ENCODE results near the gene SUSD4. TPM values are rescaled to one million over a fixed set of nuclear protein-coding genes. Genes with fewer than 3 reads are reported as not detected.

Gene SUSD4
- total RNA-seq, 3 donors from 2014 or later, result 0.43 to 0.79 (median 0.77) TPM

GRCh38 chr1:223353939-223354338, 10.0 kb downstream of the SUSD4 start:
- intact Hi-C loops (cut with DNase I, micrococcal nuclease), result no loop called here
- Histone ChIP-seq H3K4me3 (no peak overlapping the region), H3K4me1 (ENCODE audit: low read depth) (no peaks in the 10 kb centered on the region), H3K9me3 (no peaks in the 10 kb centered on the region), H3K36me3 (ENCODE audit: low read depth) (no peaks in the 10 kb centered on the region)
- no peak for TF ChIP-seq CTCF (IDR thresholded peaks at IDR 0.05)
- no peak for DNase-seq
- no peak for ATAC-seq

GRCh38 chr1:223352944-223353343, 11.0 kb downstream of the SUSD4 start:
- no peaks in the 10 kb centered on the region for H3K4me1 ChIP-seq (ENCODE audit: low read depth)
- no peak for DNase-seq
- H3K4me3 ChIP-seq, result no peak overlapping the region
- intact Hi-C loops (cut with DNase I, micrococcal nuclease), result no loop called here
- no peaks in the 10 kb centered on the region for H3K9me3 ChIP-seq
- H3K36me3 ChIP-seq (ENCODE audit: low read depth), result no peaks in the 10 kb centered on the region
- no peak for ATAC-seq
- no peak for TF ChIP-seq CTCF (IDR thresholded peaks at IDR 0.05)

- no peak for DNase-seq
- no peak for ATAC-seq
- Histone ChIP-seq H3K9me3 (no peaks in the 10 kb centered on the region), H3K4me1 (ENCODE audit: low read depth) (no peaks in the 10 kb centered on the region), H3K4me3 (no peak overlapping the region), H3K36me3 (ENCODE audit: low read depth) (no peaks in the 10 kb centered on the region)
- TF ChIP-seq CTCF (IDR thresholded peaks at IDR 0.05), result no peak
- intact Hi-C loops (cut with DNase I, micrococcal nuclease), result no loop called here
Measured at GRCh38 chr1:223350361-223350908, 13.5 kb downstream of the SUSD4 start.

GRCh38 chr1:223349241-223349640, 14.7 kb downstream of the SUSD4 start:
- ATAC-seq, result no peak
- DNase-seq, result no peak
- intact Hi-C loops (cut with DNase I, micrococcal nuclease), result no loop called here

GRCh38 chr1:223348439-223348838, 15.5 kb downstream of the SUSD4 start:
- DNase-seq (no peak), ATAC-seq (no peak)
- no peaks in the 10 kb centered on the region for H3K4me1 ChIP-seq (ENCODE audit: low read depth)
- intact Hi-C loops (cut with DNase I, micrococcal nuclease), result no loop called here
- H3K4me3 ChIP-seq, result no peak overlapping the region
- H3K9me3 ChIP-seq, result no peaks in the 10 kb centered on the region
- no peak for TF ChIP-seq CTCF (IDR thresholded peaks at IDR 0.05)
- no peaks in the 10 kb centered on the region for H3K36me3 ChIP-seq (ENCODE audit: low read depth)

More at GRCh38 chr1:223349241-223349640, 14.7 kb downstream of the SUSD4 start:
- Histone ChIP-seq H3K4me3 (no peak overlapping the region), H3K9me3 (no peaks in the 10 kb centered on the region), H3K4me1 (ENCODE audit: low read depth) (no peaks in the 10 kb centered on the region), H3K36me3 (ENCODE audit: low read depth) (no peaks in the 10 kb centered on the region)
- TF ChIP-seq CTCF (IDR thresholded peaks at IDR 0.05), result no peak

GRCh38 chr1:223347583-223347982, 16.4 kb downstream of the SUSD4 start:
- intact Hi-C loops (cut with DNase I, micrococcal nuclease), result no loop called here
- Histone ChIP-seq H3K9me3 (no peaks in the 10 kb centered on the region), H3K4me3 (no peak overlapping the region), H3K4me1 (ENCODE audit: low read depth) (no peaks in the 10 kb centered on the region), H3K36me3 (ENCODE audit: low read depth) (no peaks in the 10 kb centered on the region)
- DNase-seq, result no peak
- TF ChIP-seq CTCF (IDR thresholded peaks at IDR 0.05), result no peak
- ATAC-seq, result no peak
